Measurements from ENCODE around the gene PHACTR3. TPM values are rescaled to one million over a fixed set of nuclear protein-coding genes. Genes with fewer than 3 reads are reported as not detected.

The PHACTR3 gene
- total RNA-seq, 8 experiments from 2014 or later: 0.18 to 44.8 (median 26.7) TPM

DNA sequence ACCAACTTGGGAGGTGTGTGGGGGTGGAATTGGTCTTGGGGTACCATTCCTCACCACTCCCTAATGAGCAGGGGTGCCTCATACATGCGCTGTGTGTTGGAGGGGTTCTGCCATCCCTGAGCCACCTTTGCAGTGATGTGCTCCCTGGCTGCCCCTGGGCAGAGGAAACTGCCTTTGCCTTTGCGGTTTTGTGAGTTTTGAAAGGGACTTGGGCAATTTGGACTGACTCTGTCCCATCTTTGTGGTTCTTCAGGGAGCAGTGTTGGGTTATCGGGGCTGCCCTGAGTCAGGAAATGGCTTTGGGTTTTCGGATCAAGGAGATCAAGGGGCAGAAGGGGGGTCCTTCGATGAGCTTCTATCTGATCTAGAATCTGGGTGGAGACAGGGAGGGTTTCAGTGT lies 3.9 kb upstream of the PHACTR3 start:
- no peak for ATAC-seq (replicated peaks in 6 of 8)
- Histone ChIP-seq H3K27ac (no peak overlapping the region), H3K4me3 (no peak overlapping the region), H3K4me1 (replicated peaks in 1 of 2) (peaks cover 19 to 32% of the 10 kb centered on the region in 2 donors)
- WGBS, 10 experiments: 10 to 100% (median 80%) methylated on average over 1 to 5 of the region's 5 CpGs; no CpG with 5 or more reads in 1 of the 10 experiments
- in situ Hi-C loops (cut with MboI; ENCODE audit: low pct_unique_long_range_greater_than_20kb in 2 of 9, low sequenced_read_pairs in 9 of 9, unreplicated experiment in 9 of 9): loop anchor here in 4 of 9 experiments (25.0 kb wide), 2 partner anchors 112 to 137 kb away; no protein-coding TSS in a partner anchor

DNA sequence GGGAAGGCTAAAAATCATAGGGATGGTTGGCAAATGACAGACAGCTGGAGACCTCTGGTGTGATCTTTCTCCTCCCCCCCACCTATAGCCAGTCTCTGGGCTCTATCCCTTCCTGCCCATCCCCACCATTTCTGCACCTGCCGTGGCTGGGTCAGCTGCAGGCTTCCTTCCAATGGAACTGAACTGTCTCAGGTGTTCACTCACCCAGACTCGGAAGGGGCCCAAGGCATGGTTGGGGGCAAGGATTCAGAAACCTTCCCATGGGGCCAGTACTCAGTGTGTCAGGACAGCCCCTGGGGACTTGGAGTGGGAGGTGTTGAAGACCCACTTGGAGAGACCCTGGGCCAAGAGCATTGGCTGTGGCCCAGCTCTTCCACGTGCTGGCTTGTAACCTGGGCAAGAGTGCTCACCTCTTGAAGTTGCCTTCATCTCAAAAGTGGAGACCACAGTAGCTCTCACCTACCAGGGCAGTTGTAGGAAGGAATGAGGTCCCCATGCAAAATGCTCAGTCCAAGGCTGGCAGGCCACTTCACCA lies 1.7 kb upstream of the PHACTR3 start:
- peaks cover 20 to 35% of the 10 kb centered on the region in 2 donors for H3K4me1 ChIP-seq (replicated peaks in 1 of 2)
- in situ Hi-C loops (cut with MboI; ENCODE audit: low pct_unique_long_range_greater_than_20kb in 2 of 9, low sequenced_read_pairs in 9 of 9, unreplicated experiment in 9 of 9): loop anchor here in 4 of 9 experiments (25.0 kb wide), 2 partner anchors 110 to 135 kb away; no protein-coding TSS in a partner anchor
- 20 to 100% (median 63%) methylated on average over 1 to 3 of the region's 3 CpGs; no CpG with 5 or more reads in 4 of the 10 experiments for WGBS, 10 experiments
- H3K27ac ChIP-seq: no peak overlapping the region
- no peak for ATAC-seq (replicated peaks in 6 of 8)
- no peak overlapping the region for H3K4me3 ChIP-seq

DNA sequence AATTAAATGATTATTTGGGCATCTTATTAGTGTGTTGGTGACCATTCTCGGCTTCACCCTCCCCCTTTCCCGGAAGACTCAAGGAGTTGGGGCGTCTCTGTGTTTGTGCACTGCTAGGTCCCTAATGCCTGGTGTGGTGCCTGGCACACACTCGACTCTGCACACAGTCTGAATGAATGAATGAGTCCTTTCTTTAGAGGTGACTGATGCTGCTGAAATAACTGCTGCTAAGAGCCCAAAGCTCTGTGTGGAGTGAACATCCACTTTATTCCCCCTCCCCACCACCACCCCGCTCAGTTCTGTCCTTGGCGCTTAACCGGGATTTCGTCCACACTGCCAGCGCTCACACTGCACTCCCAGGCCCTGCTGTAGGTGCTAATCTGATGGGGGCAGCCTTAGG lies 1.2 kb upstream of the PHACTR3 start:
- in situ Hi-C loops (cut with MboI; ENCODE audit: low pct_unique_long_range_greater_than_20kb in 2 of 9, low sequenced_read_pairs in 9 of 9, unreplicated experiment in 9 of 9): loop anchor here in 4 of 9 experiments (25.0 kb wide), 2 partner anchors 109 to 134 kb away; no protein-coding TSS in a partner anchor

DNA sequence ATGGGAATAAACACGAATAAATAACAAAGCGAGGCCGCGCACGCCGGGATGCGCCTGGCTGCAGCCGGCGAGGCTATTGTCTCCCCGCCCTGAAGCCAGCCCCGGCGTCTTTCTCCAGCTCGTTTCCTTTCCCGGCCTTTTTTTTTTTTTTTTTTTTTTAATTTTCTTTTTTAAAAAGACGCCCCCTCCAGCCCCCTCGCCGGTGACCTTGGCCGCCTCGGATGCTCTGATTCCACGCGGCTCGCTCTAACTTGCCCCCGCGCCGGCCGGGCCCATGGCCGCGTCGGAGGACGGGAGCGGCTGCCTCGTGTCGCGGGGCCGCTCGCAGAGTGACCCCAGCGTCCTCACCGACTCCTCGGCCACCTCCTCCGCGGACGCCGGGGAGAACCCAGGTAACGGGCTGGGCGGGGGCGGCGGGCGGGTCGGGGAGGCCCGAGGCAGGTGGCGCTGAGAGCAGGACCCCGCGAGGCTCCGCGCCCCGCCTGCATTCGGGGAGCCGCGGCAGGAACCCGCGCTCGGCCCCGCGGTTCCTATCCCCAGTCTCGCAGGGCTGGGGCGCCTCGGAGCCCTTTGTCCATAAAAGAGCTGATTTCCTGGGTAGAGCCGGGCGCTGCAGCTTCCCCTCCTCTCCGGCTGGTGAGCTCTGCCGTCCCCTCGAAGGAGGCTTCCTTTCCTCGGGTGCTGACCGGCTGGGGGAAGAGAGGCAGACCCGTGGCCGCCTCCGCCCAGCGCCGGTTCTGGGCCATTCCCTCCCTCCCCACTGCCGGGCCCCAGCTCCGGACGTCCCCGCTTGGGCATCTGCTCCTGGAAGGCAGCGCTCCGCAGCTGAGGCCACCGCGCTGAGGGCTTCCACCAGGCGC lies 631 bp downstream of the PHACTR3 start:
- Histone ChIP-seq H3K4me1 (replicated peaks in 1 of 2) (peaks cover 32 to 35% of the 10 kb centered on the region in 2 donors), H3K27ac (peak overlapping the region; percentile 93 to 96), H3K4me3 (peak overlapping the region; percentile 54 to 75 (median 64))
- peak in 5 of 8 experiments; percentile 63 to 69 (median 67) for ATAC-seq (replicated peaks in 6 of 8)
- 0 to 37% (median 4%) methylated on average over 3 to 27 of the region's 88 CpGs; no CpG with 5 or more reads in 2 of the 10 experiments for WGBS, 10 experiments
- in situ Hi-C loops (cut with MboI; ENCODE audit: low pct_unique_long_range_greater_than_20kb in 2 of 9, low sequenced_read_pairs in 9 of 9, unreplicated experiment in 9 of 9): loop anchor here in 4 of 9 experiments (25.0 kb wide), 2 partner anchors 107 to 132 kb away; no protein-coding TSS in a partner anchor

More for the DNA sequence above, 1.2 kb upstream of the PHACTR3 start:
- Histone ChIP-seq H3K4me1 (replicated peaks in 1 of 2) (peaks cover 22 to 35% of the 10 kb centered on the region in 2 donors), H3K4me3 (no peak overlapping the region), H3K27ac (no peak overlapping the region)
- no peak for ATAC-seq (replicated peaks in 6 of 8)
- WGBS, 10 experiments: 18 to 80% (median 37%) methylated on average over 1 to 3 of the region's 9 CpGs; no CpG with 5 or more reads in 4 of the 10 experiments

DNA sequence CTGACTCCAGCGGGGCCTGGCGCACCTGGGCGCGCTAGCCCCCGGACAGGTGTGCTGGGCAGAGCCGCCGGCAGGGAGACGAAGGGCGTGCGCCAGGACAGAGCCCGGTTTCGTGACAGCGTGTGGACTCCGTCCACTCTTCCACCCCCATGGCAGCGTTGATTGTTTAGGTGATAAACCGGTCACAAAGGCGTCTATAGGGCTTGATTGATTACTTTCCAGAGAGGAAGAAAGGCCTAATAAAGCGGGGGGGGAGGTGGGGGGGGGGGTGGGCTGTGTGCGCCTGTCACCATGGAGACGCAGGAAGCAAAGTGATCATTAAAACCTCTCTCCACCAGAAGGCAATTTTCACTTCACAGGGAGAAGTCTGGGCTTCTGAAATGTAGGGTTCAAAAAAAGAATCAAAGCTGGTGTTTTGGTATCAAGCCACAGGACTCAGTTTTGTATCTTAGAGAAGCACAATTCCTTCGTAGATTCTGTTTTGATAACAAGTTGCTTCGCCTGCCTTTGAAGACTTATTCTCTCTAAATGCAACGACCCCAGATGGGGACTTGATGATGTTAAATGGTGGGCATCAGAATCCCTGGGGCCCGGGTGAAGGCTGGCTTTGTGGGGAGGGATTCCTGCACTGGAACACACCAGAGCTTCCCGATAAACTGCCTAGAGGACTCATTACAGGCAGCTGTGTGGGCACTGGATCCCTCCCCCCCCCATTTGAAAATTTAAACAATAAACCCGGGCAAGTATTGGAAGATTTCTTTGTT lies 1.4 kb downstream of the PHACTR3 start:
- ATAC-seq (replicated peaks in 6 of 8): peak in 5 of 8 experiments; percentile 42 to 64 (median 61)
- in situ Hi-C loops (cut with MboI; ENCODE audit: low pct_unique_long_range_greater_than_20kb in 2 of 9, low sequenced_read_pairs in 9 of 9, unreplicated experiment in 9 of 9): loop anchor here in 4 of 9 experiments (25.0 kb wide), 2 partner anchors 107 to 132 kb away; no protein-coding TSS in a partner anchor
- 0 to 27% (median 15%) methylated on average over 1 to 5 of the region's 26 CpGs; no CpG with 5 or more reads in 2 of the 10 experiments for WGBS, 10 experiments
- Histone ChIP-seq H3K4me3 (peak overlapping the region; percentile 54 to 75 (median 64)), H3K4me1 (replicated peaks in 1 of 2) (peaks cover 32 to 37% of the 10 kb centered on the region in 2 donors), H3K27ac (peak overlapping the region; percentile 93 to 96)

DNA sequence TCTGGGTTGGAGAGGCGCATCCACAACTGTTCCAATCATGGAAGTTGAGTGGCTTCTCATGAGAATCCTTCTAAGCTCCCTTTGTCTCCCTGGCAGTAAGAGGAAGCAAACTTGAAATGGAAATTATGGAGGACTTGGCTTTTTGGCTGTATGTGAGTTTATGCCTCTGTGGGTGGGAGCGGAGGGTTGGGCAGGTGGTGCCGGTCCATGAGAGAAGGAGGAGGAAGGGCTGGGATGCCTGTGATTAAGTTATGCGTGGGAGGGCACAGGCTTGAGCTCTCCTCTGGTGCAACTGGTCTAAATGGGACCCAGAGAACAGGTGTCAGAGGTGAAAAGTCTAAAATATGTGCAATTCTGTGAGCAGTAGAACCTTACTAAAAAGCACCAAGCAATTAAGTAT lies 2.2 kb downstream of the PHACTR3 start:
- Histone ChIP-seq H3K4me3 (peak overlapping the region; percentile 54 to 75 (median 64)), H3K4me1 (replicated peaks in 1 of 2) (peaks cover 32 to 37% of the 10 kb centered on the region in 2 donors), H3K27ac (peak overlapping the region in 1 of 2 donors; percentile 44)
- WGBS, 10 experiments: 0 to 80% (median 35%) methylated on average over 1 to 4 of the region's 4 CpGs; no CpG with 5 or more reads in 4 of the 10 experiments
- no peak for ATAC-seq (replicated peaks in 6 of 8)
- in situ Hi-C loops (cut with MboI; ENCODE audit: low pct_unique_long_range_greater_than_20kb in 2 of 9, low sequenced_read_pairs in 9 of 9, unreplicated experiment in 9 of 9): loop anchor here in 4 of 9 experiments (25.0 kb wide), 2 partner anchors 106 to 131 kb away; no protein-coding TSS in a partner anchor

DNA sequence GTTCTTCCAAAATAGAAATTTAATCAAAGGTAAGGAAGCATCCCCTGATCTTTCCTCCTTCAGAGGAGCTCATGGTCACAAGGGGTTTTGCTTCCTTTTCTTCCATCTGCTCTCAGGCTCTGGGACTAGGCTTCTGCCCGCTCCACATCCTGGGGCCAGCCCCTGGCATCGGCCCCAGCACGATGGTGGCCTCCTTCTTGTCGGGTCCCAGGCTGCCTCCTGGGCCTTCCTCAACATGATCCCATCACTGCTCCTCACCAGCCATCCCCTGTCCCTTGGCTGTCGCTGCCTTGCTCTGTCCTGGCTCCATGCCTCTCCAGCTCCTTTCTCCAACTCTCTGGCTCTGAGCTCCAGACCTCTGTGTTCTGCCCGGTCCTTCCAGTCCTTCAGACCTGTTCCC lies 4.1 kb downstream of the PHACTR3 start:
- in situ Hi-C loops (cut with MboI; ENCODE audit: low pct_unique_long_range_greater_than_20kb in 2 of 9, low sequenced_read_pairs in 9 of 9, unreplicated experiment in 9 of 9): loop anchor here in 4 of 9 experiments (25.0 kb wide), 2 partner anchors 104 to 129 kb away; no protein-coding TSS in a partner anchor
- H3K27ac ChIP-seq: peak overlapping the region; percentile 14 to 31
- 0 to 100% (median 100%) methylated on average over 1 to 5 of the region's 6 CpGs; no CpG with 5 or more reads in 3 of the 10 experiments for WGBS, 10 experiments
- no peak for ATAC-seq (replicated peaks in 6 of 8)
- no peak overlapping the region for H3K4me3 ChIP-seq
- H3K4me1 ChIP-seq (replicated peaks in 1 of 2): peaks cover 32 to 37% of the 10 kb centered on the region in 2 donors

DNA sequence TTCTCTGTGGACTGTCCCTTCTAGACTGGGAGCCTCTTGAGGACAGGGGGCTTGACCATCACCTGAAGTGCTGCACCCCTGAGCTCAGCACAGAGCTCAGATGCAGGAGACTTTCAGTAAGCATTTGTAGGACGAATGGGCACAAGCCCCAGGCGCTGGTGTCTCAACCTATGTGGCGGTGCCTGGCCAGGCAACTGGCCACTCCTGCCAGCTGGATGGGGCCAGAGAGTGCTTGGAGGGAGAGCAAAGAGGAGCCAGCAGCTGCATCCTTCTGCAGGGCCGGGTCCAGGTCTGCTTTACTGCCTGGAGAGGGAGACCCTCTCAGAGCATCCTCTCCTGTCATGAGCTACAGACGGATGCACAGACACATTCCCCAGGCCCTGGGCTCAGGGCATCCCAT lies 4.5 kb downstream of the PHACTR3 start:
- no peak overlapping the region for H3K4me3 ChIP-seq
- ATAC-seq (replicated peaks in 6 of 8): no peak
- WGBS, 10 experiments: 0 to 100% (median 100%) methylated on average over 1 to 3 of the region's 5 CpGs; no CpG with 5 or more reads in 6 of the 10 experiments
- H3K27ac ChIP-seq: peak overlapping the region in 1 of 2 donors; percentile 31
- peaks cover 29 to 33% of the 10 kb centered on the region in 2 donors for H3K4me1 ChIP-seq (replicated peaks in 1 of 2)
- in situ Hi-C loops (cut with MboI; ENCODE audit: low pct_unique_long_range_greater_than_20kb in 2 of 9, low sequenced_read_pairs in 9 of 9, unreplicated experiment in 9 of 9): loop anchor here in 4 of 9 experiments (25.0 kb wide), 2 partner anchors 103 to 128 kb away; no protein-coding TSS in a partner anchor

DNA sequence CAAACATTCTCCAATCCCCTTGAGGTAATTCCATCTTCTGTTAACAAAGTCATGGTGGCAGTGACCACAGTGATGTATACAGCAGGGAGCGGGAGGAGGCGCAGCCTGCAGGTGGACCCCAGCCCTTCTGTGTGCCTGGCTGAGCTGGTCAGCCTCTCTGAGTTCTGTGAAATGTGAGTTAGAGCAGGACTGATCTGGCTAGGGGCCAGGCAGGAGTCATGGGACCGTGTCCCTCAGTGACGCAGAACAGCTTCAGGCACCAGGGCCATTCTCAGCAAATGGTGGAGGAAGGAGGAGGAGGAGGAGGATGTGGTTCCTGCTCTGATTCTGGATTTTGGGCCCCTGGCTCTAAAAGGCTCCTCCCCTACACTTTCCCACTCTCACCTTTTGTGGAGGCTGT lies 6.9 kb downstream of the PHACTR3 start:
- in situ Hi-C loops (cut with MboI; ENCODE audit: low pct_unique_long_range_greater_than_20kb in 2 of 9, low sequenced_read_pairs in 9 of 9, unreplicated experiment in 9 of 9): loop anchor here in 4 of 9 experiments (25.0 kb wide), 2 partner anchors 101 to 126 kb away; no protein-coding TSS in a partner anchor
- ATAC-seq (replicated peaks in 6 of 8): no peak
- 70 to 100% (median 93%) methylated on average over 1 to 3 of the region's 4 CpGs; no CpG with 5 or more reads in 5 of the 10 experiments for WGBS, 10 experiments
- H3K4me1 ChIP-seq (replicated peaks in 1 of 2): peaks cover 27 to 36% of the 10 kb centered on the region in 2 donors
- no peak overlapping the region for H3K4me3 ChIP-seq
- H3K27ac ChIP-seq: no peak overlapping the region

DNA sequence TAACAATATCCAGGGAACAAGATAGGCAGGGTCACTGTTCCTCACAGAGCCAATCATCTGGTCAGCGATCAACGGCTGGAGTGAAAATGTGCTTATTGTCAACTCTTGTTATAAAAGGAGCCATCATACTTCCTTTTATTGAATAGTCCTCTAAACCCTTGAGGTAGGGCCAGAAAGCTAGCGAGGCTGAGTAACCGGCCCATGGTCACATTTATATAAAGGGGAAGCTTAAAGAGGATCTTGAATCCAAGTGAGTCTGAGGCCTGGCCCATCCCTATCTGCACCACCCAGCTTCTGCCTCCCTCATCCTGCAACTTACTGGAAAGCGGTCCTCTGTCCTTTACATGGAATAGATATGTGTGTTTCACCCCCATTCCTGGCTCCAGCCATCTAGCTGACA lies 9.5 kb downstream of the PHACTR3 start:
- WGBS, 10 experiments: 40 to 100% (median 85%) methylated on average over 1 to 4 of the region's 5 CpGs; no CpG with 5 or more reads in 2 of the 10 experiments
- Histone ChIP-seq H3K4me3 (no peak overlapping the region), H3K4me1 (replicated peaks in 1 of 2) (peaks cover 18 to 30% of the 10 kb centered on the region in 2 donors), H3K27ac (no peak overlapping the region)
- in situ Hi-C loops (cut with MboI; ENCODE audit: low pct_unique_long_range_greater_than_20kb in 2 of 9, low sequenced_read_pairs in 9 of 9, unreplicated experiment in 9 of 9): loop anchor here in 4 of 9 experiments (25.0 kb wide), 2 partner anchors 98 to 123 kb away; no protein-coding TSS in a partner anchor
- no peak for ATAC-seq (replicated peaks in 6 of 8)

DNA sequence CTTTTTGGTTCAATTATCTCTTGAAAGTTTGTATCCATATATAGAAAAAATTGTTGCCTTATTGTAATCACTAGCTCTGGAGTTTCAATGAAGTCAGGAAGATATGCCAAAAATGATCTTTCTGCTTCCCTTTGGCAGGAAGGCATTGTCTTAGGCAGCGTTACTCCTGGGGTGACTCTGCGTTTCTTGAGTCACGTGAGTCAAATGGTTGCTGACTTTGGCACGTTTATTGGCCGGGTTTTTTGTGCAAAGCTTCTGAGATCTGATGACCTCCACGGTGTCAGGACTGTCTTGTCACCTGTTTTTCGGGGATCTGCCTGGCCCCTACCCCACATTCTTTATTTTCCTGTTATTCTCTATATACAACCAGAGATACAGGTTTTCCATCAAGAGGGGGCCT lies 10.4 kb downstream of the PHACTR3 start:
- in situ Hi-C loops (cut with MboI; ENCODE audit: low pct_unique_long_range_greater_than_20kb in 2 of 9, low sequenced_read_pairs in 9 of 9, unreplicated experiment in 9 of 9): loop anchor here in 4 of 9 experiments (25.0 kb wide), 2 partner anchors 98 to 123 kb away; no protein-coding TSS in a partner anchor
- Histone ChIP-seq H3K27ac (no peak overlapping the region), H3K4me3 (no peak overlapping the region), H3K4me1 (replicated peaks in 1 of 2) (peaks cover 18 to 27% of the 10 kb centered on the region in 2 donors)
- ATAC-seq (replicated peaks in 6 of 8): no peak
- 0 to 90% (median 67%) methylated on average over 1 to 5 of the region's 7 CpGs; no CpG with 5 or more reads in 2 of the 10 experiments for WGBS, 10 experiments

All from motor neuron (in vitro differentiated cells).